ENCODE results near the gene PBRM1.
"Not testable (repeated sequence)": the region's sequence is repeated elsewhere in the genome, so short reads cannot be mapped to it uniquely, and the experiment has no call there.

PBRM1 gene

GRCh38 chr3:52685709-52686691, at the start of gene PBRM1, which contains the start of gene GNL3:
TSS of gene PBRM1 (minus strand) at chr3:52685913.
TSS of gene GNL3 (plus strand) at chr3:52686032. CDS start at chr3:52686093, 61 bp downstream.
- FAIRE-seq (peak; percentile 95), DNase-seq (ENCODE audit: insufficient read length, low spot score) (peak; percentile 82)

- FAIRE-seq, result no peak
Observed at GRCh38 chr3:52733256-52733891, 47.7 kb upstream of the PBRM1 start.

GRCh38 chr3:52731590-52731989, 45.9 kb upstream of the PBRM1 start:
- no peak for DNase-seq (ENCODE audit: insufficient read length, low spot score)
- FAIRE-seq, result no peak

More at GRCh38 chr3:52733256-52733891, 47.7 kb upstream of the PBRM1 start:
- DNase-seq (ENCODE audit: insufficient read length, low spot score), result no peak

DNA sequence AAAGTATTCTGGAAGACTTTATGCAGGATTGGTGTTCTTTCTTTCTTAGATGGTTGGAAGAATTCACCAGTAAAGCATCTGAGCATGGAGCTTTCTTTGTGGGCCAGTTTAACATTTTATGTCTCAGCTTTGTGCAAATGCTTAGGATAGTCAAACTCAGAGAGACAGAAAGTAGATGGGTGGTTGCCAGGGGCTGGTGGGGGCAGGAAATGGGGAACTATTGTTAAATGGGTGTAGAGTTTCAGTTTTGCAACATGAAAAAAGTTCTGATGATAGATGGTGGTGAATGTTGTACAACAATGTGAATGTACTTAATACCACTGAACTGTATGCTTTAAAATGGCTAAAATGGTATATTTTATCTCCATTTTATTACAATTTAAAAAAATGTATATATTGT, 45.0 kb upstream of the PBRM1 start:
- no peak for DNase-seq (ENCODE audit: insufficient read length, low spot score)

DNA sequence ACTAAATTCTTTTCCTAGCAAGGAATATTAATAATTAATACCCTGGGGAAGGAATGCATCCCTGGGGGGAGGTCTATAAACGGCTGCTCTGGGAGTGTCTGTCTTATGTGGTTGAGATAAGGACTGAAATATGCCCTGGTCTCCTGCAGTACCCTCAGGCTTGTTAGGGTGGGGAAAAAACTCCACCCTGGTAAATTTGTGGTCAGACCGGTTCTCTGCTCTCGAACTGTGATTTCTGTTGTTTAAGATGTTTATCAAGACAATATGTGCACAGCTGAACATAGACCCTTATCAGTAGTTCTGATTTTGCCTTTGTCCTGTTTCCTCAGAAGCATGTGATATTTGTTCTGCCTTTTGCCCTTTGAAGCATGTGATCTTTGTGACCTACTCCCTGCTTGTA, 43.0 kb upstream of the PBRM1 start:
- not testable (repeated sequence) for FAIRE-seq; DNase-seq (ENCODE audit: insufficient read length, low spot score)

More for the DNA sequence above, 45.0 kb upstream of the PBRM1 start:
- FAIRE-seq, result no peak

DNA sequence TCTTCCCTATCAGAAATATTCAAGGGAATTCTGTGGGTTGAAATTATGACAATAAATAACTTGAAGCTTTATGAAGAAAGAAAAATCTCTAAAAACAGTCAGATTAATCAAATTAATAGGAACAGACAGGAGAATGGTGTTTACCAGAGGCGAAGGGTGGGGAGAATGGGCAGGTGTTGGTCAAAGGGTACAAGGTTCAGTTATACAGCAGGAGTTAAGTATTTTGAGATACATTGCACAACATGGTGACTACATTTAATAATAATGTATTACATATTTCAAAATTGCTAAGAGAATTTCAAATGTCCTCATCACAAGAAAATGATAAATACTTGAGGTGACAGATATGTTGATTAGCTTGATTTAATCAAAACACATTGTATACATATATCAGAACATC, 38.8 kb upstream of the PBRM1 start:
- DNase-seq (ENCODE audit: insufficient read length, low spot score) (no peak), FAIRE-seq (no peak)

DNA sequence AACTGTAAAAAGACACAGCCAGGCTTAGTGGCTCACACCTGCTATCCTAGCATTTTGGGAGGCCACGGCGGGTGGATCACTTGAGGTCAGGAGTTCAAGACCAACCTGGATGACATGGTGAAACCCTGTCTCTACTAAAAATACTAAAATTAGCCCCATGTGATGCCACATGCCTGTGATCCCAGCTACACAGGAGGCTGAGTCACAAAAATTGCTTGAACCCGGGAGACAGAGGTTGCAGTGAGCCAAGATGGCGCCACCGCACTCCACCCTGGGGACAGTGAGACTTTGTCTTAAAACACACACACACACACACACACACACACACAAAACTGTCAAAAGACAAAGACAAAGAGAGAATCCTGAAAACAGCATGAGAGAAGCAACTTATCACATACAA, 38.2 kb upstream of the PBRM1 start:
- DNase-seq (ENCODE audit: insufficient read length, low spot score), result no peak
- no peak for FAIRE-seq

- FAIRE-seq, result no peak
- no peak for DNase-seq (ENCODE audit: insufficient read length, low spot score)
Observed at GRCh38 chr3:52722491-52722890, 36.8 kb upstream of the PBRM1 start.

DNA sequence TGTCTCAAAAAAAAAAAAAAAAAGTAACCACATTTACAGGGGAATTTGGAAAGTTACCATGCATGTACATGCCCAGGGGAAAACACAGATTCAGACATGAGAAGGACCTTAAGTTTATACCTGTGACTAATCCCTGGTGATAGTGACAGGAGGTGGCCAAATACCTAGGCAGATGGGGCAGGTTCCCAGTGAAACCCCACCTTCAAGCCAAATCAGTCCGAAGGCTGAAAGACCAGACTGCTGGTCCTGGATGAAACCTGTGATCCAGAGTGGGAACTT, 36.0 kb upstream of the PBRM1 start:
- peak; percentile 18 for FAIRE-seq
- no peak for DNase-seq (ENCODE audit: insufficient read length, low spot score)

GRCh38 chr3:52721002-52721729, 35.5 kb upstream of the PBRM1 start:
- FAIRE-seq (peak; percentile 87), DNase-seq (ENCODE audit: insufficient read length, low spot score) (no peak)

DNA sequence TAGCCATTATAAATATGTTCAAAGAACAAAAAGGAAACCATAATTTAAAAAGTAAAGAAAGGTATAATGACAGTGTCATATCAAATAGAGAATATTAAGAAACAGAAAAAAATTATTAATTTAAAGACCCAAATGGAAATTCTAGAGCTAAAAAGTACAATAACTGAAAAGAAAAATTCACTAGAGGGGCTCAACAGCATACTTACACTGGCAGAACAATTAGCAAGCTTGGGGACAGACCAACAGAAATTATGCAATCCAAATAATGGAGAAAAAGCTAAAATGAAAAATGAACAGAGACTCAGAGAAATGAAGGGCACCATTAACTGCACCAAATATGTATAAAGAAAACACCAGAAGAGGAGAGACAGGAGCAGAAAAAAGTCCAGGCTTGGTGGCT, 33.9 kb upstream of the PBRM1 start:
- DNase-seq (ENCODE audit: insufficient read length, low spot score) (no peak), FAIRE-seq (no peak)

- FAIRE-seq (no peak), DNase-seq (ENCODE audit: insufficient read length, low spot score) (no peak)
Observed at GRCh38 chr3:52715714-52716305, 30.1 kb upstream of the PBRM1 start.

DNA sequence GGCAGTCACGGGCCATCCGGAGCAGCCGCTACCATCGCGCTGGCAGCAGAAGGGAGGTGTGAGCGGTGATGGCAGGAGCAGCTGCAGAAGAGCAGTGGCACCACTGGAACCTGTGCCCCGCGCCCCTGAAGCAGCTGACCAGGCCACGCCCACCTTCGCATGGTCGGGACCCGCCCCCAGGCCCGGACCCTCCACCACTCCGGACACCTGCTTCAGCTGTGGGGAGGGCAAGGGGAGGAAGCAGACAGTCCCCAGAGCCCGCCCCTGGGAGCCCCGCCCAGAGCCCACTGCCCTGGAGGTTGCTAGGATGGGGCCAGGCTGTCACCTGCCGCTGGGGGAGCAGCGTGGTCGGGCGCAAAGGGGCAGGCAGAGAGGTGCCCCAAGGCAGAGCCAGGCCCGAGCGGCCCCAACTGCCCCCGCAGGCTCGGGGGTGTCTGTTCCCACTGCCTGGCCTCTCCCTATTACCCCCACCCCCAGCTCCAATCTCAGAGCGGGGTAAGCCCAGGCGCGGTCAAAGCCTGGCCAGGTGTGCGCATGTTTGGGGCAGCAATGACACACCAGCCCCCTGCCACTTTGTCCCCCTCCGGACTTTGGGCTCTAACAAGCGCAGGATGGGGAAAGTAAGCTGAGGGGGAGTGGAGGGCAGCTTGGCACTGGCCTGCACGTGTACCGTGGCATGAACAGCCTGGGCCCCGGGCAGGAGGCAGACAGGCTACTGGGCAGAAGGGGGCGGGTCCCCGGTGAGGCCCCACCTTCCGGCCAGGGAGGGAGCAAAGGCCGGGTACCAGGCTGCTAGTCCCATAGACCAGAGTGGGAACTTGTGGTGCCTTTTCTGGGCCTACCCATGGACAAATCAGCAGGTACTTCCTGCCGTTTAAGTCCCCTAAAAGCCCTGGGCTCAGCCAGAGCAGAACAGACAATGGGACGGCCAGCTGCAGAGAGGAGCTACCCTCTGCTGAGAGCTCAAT, 28.9 kb upstream of the PBRM1 start:
- DNase-seq (ENCODE audit: insufficient read length, low spot score) (no peak), FAIRE-seq (no peak)

GRCh38 chr3:52712291-52713212, 26.8 kb upstream of the PBRM1 start:
- FAIRE-seq (no peak), DNase-seq (ENCODE audit: insufficient read length, low spot score) (no peak)

- no peak for DNase-seq (ENCODE audit: insufficient read length, low spot score)
- peak; percentile 86 for FAIRE-seq
Observed at GRCh38 chr3:52710512-52710911, 24.8 kb upstream of the PBRM1 start.

- FAIRE-seq (peak; percentile 58), DNase-seq (ENCODE audit: insufficient read length, low spot score) (no peak)
Observed at GRCh38 chr3:52707585-52707984, 21.9 kb upstream of the PBRM1 start.

DNA sequence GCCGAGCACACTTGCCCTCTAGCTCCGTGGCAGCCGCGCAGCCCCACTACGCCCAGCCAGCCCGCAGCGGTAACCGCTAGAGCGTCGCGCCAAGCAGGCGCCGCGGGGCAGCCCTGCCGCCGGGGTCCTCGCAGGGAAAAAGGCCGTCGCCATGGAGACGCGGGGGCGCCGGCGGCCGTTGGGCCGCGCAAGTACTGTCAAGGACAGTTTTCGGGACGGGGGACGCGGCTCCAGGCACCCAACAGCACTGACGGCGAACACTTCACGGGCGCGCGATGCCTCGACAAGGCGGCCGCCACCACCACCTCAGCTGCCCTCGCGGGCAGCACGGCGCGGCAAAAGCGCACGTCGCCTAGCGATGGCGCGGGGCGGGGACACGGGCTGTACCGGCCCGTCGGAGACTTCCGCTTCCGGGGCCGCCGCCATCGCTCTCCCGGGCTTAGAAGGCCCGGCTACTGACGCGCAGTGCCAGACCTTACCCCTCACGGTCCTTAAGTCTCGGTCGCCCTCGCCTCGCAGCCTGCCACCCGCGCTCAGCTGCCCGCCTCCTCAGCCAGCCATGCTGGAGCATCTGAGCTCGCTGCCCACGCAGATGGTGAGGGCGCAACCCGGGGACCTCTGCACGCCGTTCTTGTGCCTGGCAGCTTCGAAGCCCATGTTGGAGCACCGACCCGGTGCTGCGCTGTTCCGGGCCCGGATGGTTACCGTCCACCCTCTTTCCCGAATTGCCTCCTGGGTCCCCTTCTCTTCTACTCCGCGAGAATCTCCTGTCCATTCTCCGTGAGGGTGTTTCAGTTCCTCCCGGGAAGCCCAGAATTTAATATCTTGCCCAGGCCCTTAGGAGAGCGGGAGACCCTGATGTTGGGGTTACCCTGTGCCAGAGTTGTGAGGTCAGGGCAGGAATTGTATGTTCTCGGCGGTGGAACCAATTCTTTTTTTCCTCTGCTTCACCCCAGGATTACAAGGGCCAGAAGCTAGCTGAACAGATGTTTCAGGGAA, 20.3 kb upstream of the PBRM1 start, which contains the start of the genes GLT8D1 and SPCS1:
GLT8D1 (minus strand) TSS at position 104 of the 999 bp plus-strand sequence. CDS start 5,331 bp downstream, outside the sequence.
SPCS1 (plus strand) TSS at position 419 of the 999 bp plus-strand sequence; CDS start at position 560, 141 bp downstream.
- peak; percentile 82 for DNase-seq (ENCODE audit: insufficient read length, low spot score)
- FAIRE-seq, result no peak

Measured in GM19239 (cell line).